Measurements from ENCODE around the gene MYO5B. TPM values are rescaled to one million over a fixed set of nuclear protein-coding genes. Genes with fewer than 3 reads are reported as not detected.

Gene MYO5B
- total RNA-seq, 1 donor from 2014 or later = 0.07 TPM

Other genes starting within 250 kb of the MYO5B start
- gene CFAP53, start 71.3 kb upstream of the MYO5B start, total RNA-seq = 0.38 and 0.63 TPM in 2 replicates
- gene MBD1, start 86.4 kb upstream of the MYO5B start, total RNA-seq = 91.7 and 93.3 TPM in 2 replicates
- 102 and 105 TPM in 2 replicates for gene CXXC1, start 92.5 kb upstream of the MYO5B start, total RNA-seq
- gene SKA1, start 179.9 kb upstream of the MYO5B start, total RNA-seq = 20.0 and 22.1 TPM in 2 replicates